Astrocyte (in vitro differentiated cells and primary cell): ENCODE measurements around the gene TMEM80. TPM values are rescaled to one million over a fixed set of nuclear protein-coding genes. Genes with fewer than 3 reads are reported as not detected.

Experiments
- DNase-seq: peaks from one replicate; pipeline ENCODE4 v3.0.0-alpha.2; 2010; ENCODE audit warnings: low read depth
- FAIRE-seq: peaks from 2 replicates; lab custom pipeline; 2011; peaks lifted over from hg19 to GRCh38; lab: Jason Lieb, UNC
- H2AFZ ChIP-seq: 2 replicates; pipeline ENCODE4 v1.6.0; 2012; ENCODE audit warnings: low read depth, low read length, inconsistent platforms
- H3K27ac ChIP-seq: 2 replicates; pipeline ENCODE4 v1.5.1; 2011; ENCODE audit warnings: low read depth, low read length, inconsistent platforms
- H3K27me3 ChIP-seq: 2 replicates; pipeline ENCODE4 v1.6.0; 2011; ENCODE audit warnings: low read length, inconsistent platforms; ENCODE audit not compliant: insufficient read depth
- H3K36me3 ChIP-seq: 2 replicates; pipeline ENCODE4 v1.5.1; 2011; ENCODE audit warnings: low read length, inconsistent platforms; ENCODE audit not compliant: insufficient read depth
- H3K4me1 ChIP-seq: 2 replicates; pipeline ENCODE4 v1.5.1; 2011; ENCODE audit warnings: low read length, inconsistent platforms; ENCODE audit not compliant: insufficient read depth
- H3K4me2 ChIP-seq: 2 replicates; pipeline ENCODE4 v1.6.0; 2012; ENCODE audit warnings: low read length, inconsistent platforms
- H3K4me3 ChIP-seq: 2 replicates; pipeline ENCODE4 v1.5.1; 2011; ENCODE audit warnings: low read depth, mild to moderate bottlenecking, low read length, inconsistent platforms; ENCODE audit not compliant: insufficient read depth
- H3K79me2 ChIP-seq: 2 replicates; pipeline ENCODE4 v1.6.0; 2012; ENCODE audit warnings: mild to moderate bottlenecking, low read length, inconsistent platforms; ENCODE audit not compliant: insufficient read depth
- H3K9ac ChIP-seq: 2 replicates; pipeline ENCODE4 v1.6.0; 2012; ENCODE audit warnings: mild to moderate bottlenecking, low read length, inconsistent platforms
- H3K9me3 ChIP-seq: 2 replicates; pipeline ENCODE4 v1.5.1; 2012; ENCODE audit warnings: low read depth, mild to moderate bottlenecking, low read length, inconsistent platforms; ENCODE audit not compliant: insufficient read depth
- H4K20me1 ChIP-seq: 2 replicates; pipeline ENCODE4 v1.6.0; 2012; ENCODE audit warnings: low read length, inconsistent platforms; ENCODE audit not compliant: insufficient read depth
- H3K27ac Mint-ChIP-seq: one replicate; pipeline ENCODE4 v1.8.0; 2021; ENCODE audit warnings: mild to moderate bottlenecking, mixed read lengths; ENCODE audit not compliant: unreplicated experiment
- H3K27me3 Mint-ChIP-seq: one replicate; pipeline ENCODE4 v1.8.0; 2021; ENCODE audit warnings: low read depth, mixed read lengths; ENCODE audit not compliant: unreplicated experiment
- H3K36me3 Mint-ChIP-seq: one replicate; pipeline ENCODE4 v1.8.0; 2021; ENCODE audit warnings: low read depth, mixed read lengths; ENCODE audit not compliant: unreplicated experiment
- H3K4me1 Mint-ChIP-seq: one replicate; pipeline ENCODE4 v1.8.0; 2021; ENCODE audit warnings: low read depth, mixed read lengths; ENCODE audit not compliant: unreplicated experiment
- H3K4me3 Mint-ChIP-seq: one replicate; pipeline ENCODE4 v1.8.0; 2021; ENCODE audit warnings: mild to moderate bottlenecking, moderate library complexity, mixed read lengths; ENCODE audit not compliant: unreplicated experiment
- H3K9me3 Mint-ChIP-seq: one replicate; pipeline ENCODE4 v1.8.0; 2021; ENCODE audit warnings: mild to moderate bottlenecking, mixed read lengths; ENCODE audit not compliant: unreplicated experiment
- CTCF ChIP-seq: IDR thresholded peaks from 2 replicates; pipeline ENCODE4 v1.5.1; 2011; ENCODE audit warnings: low read depth, mild to moderate bottlenecking, inconsistent platforms, low read length, moderate library complexity; ENCODE audit not compliant: insufficient read depth
- EZH2 ChIP-seq: IDR thresholded peaks from 2 replicates; pipeline ENCODE4 v1.6.1; 2012; ENCODE audit warnings: mild to moderate bottlenecking, low read length, inconsistent platforms; ENCODE audit not compliant: insufficient read depth
- total RNA-seq: library from RNA; stranded (reverse); gene quantifications from 2 replicates; pipeline ENCODE4 v1.2.1, GENCODE V29; 2021

The TMEM80 gene
- total RNA-seq, 1 donor from 2014 or later = 16.1 TPM

DNA sequence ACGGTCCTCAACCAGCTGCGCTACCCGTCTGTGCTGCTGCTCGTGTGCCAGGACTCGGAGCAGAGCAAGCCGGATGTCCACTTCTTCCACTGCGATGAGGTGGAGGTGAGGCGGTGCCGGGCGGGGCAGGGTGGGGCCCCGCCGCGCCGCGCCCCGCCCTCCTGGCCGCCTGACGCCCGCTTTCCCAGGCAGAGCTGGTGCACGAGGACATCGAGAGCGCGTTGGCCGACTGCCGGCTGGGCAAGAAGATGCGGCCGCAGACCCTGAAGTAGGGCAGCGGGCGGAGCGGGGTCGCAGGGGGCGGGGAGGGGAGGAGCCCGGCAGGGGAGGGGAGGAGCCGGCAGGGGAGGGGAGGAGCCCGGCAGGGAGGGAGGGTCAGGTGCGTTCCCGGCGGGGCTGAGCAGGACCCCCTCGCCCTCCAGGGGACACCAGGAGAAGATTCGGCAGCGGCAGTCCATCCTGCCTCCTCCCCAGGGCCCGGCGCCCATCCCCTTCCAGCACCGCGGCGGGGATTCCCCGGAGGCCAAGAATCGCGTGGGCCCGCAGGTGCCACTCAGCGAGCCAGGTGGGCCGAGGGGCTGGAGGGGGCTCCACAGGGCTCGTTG, 25.1 kb downstream of the TMEM80 start:
- Histone ChIP-seq H3K4me2 (peak overlapping the region; percentile 46), H3K36me3 (no peaks in the 10 kb centered on the region), H3K79me2 (no peaks in the 10 kb centered on the region), H3K9me3 (no peaks in the 10 kb centered on the region), H3K4me3 (no peak overlapping the region), H4K20me1 (peaks cover 57% of the 10 kb centered on the region), H3K9ac (no peak overlapping the region), H3K4me1 (no peaks in the 10 kb centered on the region), H3K27ac (no peak overlapping the region), H2AFZ (peak overlapping the region; percentile 41), H3K27me3 (peaks cover 5% of the 10 kb centered on the region)
- FAIRE-seq (no peak), DNase-seq (no peak)
- no peak for TF ChIP-seq EZH2
- TF ChIP-seq CTCF = no peak
- Mint-ChIP-seq H3K9me3 (no peaks in the 10 kb centered on the region), H3K27me3 (peaks cover 4% of the 10 kb centered on the region), H3K4me1 (no peaks in the 10 kb centered on the region), H3K4me3 (no peak overlapping the region), H3K27ac (no peak overlapping the region), H3K36me3 (peaks cover 13% of the 10 kb centered on the region)

DNA sequence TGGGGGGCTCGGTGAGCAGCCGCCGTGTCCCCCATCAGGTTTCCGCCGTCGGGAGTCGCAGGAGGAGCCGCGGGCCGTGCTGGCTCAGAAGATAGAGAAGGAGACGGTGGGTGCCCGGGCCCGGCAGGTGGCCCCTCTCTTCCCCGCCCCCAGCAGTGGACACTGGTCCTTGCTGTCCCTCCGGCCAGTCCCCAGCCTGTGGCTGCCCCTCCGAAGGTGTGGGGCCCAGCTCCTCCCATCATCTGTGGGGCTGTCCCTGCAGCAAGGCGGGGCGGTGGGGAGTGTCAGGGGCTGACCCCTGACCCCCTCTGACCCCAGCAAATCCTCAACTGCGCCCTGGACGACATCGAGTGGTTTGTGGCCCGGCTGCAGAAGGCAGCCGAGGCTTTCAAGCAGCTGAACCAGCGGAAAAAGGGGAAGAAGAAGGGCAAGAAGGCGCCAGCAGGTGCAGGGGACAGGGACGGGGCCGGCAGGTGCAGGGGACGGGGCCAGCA, 25.7 kb downstream of the TMEM80 start:
- Mint-ChIP-seq H3K27me3 (peaks cover 4% of the 10 kb centered on the region), H3K4me3 (no peak overlapping the region), H3K27ac (no peak overlapping the region), H3K9me3 (no peaks in the 10 kb centered on the region), H3K4me1 (no peaks in the 10 kb centered on the region), H3K36me3 (peaks cover 11% of the 10 kb centered on the region)
- Histone ChIP-seq H3K4me1 (peaks cover under 1% of the 10 kb centered on the region), H3K27me3 (peaks cover 5% of the 10 kb centered on the region), H3K36me3 (no peaks in the 10 kb centered on the region), H3K4me3 (no peak overlapping the region), H2AFZ (no peak overlapping the region), H4K20me1 (peaks cover 57% of the 10 kb centered on the region), H3K9ac (no peak overlapping the region), H3K9me3 (no peaks in the 10 kb centered on the region), H3K4me2 (peak overlapping the region; percentile 22), H3K27ac (no peak overlapping the region), H3K79me2 (no peaks in the 10 kb centered on the region)
- FAIRE-seq (no peak), DNase-seq (no peak)
- TF ChIP-seq EZH2 = peak; percentile 29
- no peak for TF ChIP-seq CTCF

GRCh38 chr11:721741-722345, 26.2 kb downstream of the TMEM80 start:
- H3K4me1 Mint-ChIP-seq = no peaks in the 10 kb centered on the region
- H3K27ac Mint-ChIP-seq = no peak overlapping the region
- Histone ChIP-seq H4K20me1 (peaks cover 56% of the 10 kb centered on the region), H3K4me1 (peaks cover 6% of the 10 kb centered on the region), H3K36me3 (no peaks in the 10 kb centered on the region), H3K27me3 (peaks cover 5% of the 10 kb centered on the region), H3K79me2 (no peaks in the 10 kb centered on the region), H3K27ac (no peak overlapping the region), H2AFZ (no peak overlapping the region), H3K9ac (no peak overlapping the region), H3K4me2 (no peak overlapping the region), H3K9me3 (no peaks in the 10 kb centered on the region), H3K4me3 (no peak overlapping the region)
- H3K4me3 Mint-ChIP-seq = no peak overlapping the region
- no peak for TF ChIP-seq CTCF
- TF ChIP-seq EZH2 = peak; percentile 6
- DNase-seq (no peak), FAIRE-seq (no peak)
- peaks cover 4% of the 10 kb centered on the region for H3K27me3 Mint-ChIP-seq
- H3K9me3 Mint-ChIP-seq = no peaks in the 10 kb centered on the region
- peaks cover 7% of the 10 kb centered on the region for H3K36me3 Mint-ChIP-seq
